NCI-H774 (cell line): ENCODE measurements around the gene HMGN1.
"Not testable (repeated sequence)": the region's sequence is repeated elsewhere in the genome, so short reads cannot be mapped to it uniquely, and the experiment has no call there.

Experiments used
- DNase-seq: peaks from one replicate; lab custom pipeline; 2025; lab: John Stamatoyannopoulos, UW

Gene HMGN1, protein sequence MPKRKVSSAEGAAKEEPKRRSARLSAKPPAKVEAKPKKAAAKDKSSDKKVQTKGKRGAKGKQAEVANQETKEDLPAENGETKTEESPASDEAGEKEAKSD

DNA sequence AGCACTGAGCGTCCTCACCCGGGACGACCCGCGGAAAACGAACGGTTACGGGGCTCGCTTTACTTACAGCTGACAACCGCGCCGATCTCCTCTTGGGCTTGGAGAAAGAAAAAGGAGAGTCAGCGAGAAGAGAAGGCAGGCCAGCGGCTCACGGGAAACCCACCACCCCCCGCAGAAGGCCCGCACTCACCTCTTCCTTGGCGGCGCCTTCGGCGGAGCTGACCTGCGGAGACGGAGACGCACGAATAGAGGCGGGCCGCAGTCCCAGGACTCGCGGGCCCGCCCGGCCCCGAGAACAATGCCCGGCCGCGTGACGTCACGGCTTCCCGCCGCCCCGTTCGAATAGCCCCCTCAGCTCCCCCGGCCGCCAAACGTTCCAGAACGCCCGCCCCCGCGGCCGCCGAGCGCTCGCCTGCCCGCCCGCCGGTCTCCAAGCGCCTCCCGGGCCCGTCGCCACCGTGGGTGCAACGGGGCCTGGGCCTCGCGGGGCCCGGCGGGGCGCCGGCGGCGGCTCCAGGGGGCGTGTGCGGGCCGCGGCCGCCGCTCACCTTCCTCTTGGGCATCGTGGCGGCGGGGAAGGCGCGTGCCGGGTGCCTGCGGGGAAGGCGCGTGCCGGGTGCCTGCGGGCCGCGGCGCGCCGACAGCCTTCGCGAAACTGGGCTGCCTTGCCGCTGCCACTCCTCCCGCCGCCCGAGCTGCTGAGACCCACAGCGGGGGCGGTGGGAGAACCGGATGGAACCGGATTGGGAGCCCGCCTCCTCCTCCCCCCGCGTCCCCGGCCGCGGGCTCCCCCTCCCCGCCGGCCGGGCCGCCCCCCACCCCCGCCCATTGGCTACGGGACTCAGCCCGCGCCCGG is at the start of gene HMGN1:
HMGN1 (minus strand) TSS at position 734 of the 856 bp plus-strand sequence; CDS start at position 563, 171 bp downstream.
- peak; percentile 96 for DNase-seq

DNA sequence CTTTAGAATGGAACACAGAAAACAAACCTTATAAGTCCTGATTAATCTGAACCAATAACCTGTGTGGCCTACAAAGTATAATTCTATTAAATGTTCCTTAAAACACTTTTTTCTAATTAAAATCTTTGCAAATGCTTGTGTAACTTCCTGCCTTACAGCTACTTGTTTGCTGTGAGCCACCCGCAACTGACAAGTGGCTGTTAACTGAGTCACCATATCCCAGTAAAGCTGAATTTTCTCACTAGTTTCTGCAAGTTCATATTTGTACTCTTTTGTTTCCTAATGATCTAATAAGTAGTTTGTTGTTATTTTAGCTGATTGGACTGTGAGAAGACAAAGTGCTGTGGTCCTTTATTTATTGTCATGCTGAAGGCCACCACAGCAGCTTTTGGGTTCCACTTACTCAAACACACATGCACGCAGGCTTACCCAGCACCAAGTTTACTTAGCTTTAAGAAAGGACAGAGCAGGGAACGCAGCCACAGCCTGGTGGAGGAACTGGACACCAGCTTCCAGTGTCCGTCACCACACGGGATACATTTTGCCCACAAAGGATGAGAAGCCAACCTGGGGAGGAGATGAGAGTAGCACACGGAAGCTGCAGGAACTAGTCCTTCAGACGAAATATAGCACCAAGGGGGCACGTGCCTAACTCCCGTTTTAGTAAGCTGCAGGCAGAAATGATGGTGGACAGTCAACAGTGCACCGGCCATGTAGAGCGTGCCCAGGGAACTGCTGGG is 48.9 kb upstream of the HMGN1 start:
- no peak for DNase-seq

GRCh38 chr21:39392981-39393380 is 44.1 kb upstream of the HMGN1 start:
- no peak for DNase-seq

GRCh38 chr21:39390212-39390765 is 41.4 kb upstream of the HMGN1 start:
- DNase-seq, result no peak

GRCh38 chr21:39388811-39389155 is 39.9 kb upstream of the HMGN1 start:
- no peak for DNase-seq

DNA sequence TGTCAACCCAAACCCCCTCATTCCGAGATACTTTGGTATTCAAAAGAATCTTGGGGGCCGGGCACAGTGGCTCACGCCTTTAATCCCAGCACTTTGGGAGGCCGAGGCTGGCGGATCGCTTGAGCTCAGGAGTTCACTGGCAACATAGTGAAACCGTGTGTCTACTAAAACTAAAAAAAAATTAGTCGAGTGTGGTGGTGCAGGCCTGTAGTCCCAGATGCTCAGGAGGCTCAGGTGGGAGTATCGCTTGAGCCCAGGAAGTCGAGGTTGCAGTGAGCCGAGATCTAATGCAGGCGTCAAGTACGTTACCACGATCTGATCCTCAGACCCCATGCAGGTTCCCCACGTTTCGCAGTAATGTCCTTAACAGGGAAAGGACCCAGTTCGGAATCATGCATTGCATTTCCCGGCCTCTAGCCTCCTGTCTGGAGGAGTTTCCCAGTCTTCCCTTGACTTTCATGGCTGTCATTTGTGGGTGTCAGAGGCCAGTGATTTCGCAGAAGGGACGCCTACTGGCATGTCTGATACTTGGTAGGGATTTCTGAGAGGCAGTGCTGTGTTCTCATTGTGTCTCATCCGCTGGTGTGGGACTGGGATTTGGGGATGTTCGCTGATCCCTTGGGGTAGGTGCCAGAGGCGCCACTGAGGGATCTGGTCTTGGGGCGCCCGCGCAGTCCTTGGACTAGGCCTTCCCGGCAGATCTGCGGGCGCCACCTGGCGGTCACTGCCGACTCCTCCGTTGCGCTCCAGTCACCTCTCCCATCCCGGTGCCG is 39.3 kb upstream of the HMGN1 start:
- DNase-seq, result peak; percentile 74

DNA sequence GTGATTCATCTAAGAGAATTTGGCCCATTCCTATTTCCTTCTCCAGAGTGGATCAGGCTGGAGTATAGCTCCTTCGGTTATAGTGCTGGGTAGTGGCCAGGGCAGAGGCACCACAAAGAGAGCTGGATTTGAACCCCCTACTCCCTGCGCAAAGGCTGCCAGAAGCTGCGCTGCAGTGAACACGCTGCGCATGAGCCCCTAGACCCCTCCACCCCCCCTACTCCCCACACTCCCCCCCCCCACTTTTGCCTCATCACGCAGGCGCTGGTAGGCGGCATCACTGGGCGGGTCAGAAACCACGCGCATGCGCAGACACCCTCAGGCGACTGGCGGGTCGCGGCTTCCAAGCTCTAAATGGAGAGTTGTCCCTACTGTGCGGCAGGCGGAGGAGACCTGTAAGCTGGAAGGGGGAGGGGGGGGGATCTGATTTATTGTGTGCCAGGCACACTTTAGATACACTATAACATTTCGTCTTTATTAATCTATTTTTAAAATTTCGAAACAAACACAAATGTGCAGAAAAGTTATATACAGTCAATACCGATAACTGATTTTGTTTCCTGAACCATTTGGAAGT is 38.7 kb upstream of the HMGN1 start:
- DNase-seq, result peak; percentile 89

- no peak for DNase-seq
Observed at GRCh38 chr21:39386899-39387298, 38.0 kb upstream of the HMGN1 start.

DNA sequence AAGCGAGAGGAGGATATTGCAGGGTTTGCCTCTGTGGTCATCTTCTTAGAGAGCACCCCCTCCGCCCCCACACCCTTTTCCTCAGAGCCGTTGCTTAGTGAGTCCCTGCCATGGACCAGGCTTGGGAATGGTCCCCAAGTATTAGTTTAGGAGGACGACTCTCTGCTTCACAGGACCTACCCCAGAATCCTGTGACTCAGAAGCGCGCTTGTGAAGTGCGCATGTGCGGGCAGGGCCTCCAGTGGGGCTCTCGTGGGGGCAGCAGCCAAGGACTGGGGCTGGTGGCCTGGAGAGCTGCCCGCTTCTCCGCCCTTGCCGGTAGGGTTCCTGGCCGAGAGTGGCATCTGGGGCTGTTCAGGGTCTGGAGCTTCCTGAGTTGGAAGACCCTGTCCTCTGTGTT is 37.3 kb upstream of the HMGN1 start:
- no peak for DNase-seq

DNA sequence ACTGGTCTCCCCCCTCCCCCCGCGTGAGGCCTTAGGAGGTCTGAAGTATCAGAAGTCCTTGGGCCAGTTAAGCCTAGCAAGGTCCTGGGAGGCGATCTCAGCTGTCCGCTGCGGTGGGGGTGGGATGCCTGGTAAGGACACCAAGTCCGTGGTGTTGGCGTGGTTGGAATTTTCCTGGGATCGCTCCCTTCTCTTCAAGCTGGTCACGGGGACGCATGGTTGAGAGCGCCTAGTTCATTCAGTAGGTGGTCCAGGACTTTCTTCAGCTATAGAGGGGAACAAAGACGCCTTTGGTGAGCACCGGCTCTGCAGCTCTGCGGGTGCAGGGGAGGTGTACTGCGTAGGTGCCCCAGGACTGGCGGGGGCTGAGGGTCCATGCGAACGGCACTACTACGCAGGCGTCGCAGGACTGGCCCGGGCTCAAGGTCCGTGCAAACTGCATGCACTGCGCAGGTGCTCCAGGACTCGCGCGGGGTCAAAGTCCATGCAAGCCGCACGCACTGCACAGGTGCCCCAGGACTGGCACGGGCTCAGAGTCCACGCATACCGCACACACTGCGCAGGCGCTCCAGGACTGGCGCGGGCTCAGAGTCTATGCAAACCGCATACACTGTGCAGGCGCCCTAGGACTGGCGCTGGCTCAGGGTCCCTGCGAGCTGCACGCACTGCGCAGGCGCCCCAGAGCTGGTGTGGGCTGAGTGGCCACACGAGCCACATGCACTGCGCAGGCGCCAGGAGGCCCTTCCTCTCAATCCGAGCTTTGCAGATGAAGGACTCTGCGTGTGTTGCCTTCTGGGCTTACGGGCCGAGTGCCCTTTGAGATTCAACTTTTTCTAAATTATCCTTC is 36.6 kb upstream of the HMGN1 start:
- DNase-seq, result no peak

- DNase-seq, result no peak
Observed at GRCh38 chr21:39384674-39385298, 35.9 kb upstream of the HMGN1 start.

DNA sequence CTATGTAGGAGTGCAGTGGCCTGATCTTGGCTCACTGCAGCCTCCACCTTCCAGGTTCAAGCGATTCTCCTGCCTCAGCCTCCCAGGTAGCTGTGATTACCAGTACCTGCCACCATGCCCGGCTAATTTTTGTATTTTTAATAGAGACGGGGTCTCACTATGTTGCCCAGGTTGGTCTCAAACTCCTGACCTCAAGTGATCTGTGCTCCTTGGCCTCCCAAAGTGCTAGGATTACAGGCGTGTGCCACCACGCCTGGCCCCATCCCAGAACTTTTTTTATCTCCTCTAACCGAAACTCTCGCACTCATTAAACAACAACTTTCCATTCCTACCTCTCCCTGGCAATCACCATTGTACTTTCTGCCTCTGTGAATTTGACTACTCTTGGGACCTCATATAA is 33.2 kb upstream of the HMGN1 start:
- DNase-seq, result not testable (repeated sequence)

DNA sequence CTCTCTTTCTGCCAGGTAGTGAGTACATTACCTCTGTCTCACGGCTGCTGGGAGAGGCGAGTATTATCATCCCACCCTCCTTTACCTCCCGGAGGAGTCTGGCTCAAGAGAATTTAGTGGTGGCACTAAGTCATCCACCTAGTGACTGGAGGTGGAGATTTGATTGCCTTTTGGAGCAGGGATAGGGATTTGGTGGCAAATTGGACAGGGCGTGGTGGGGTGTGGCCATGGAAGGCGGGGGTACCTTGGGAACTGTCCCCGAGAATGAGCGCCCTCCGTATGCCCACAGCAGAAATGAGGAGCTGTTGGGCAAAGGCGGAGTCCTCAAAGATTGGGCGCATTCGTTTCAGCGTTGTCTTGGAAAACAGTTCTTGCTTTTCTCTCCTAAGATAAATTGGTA is 32.1 kb upstream of the HMGN1 start:
- DNase-seq, result no peak

DNA sequence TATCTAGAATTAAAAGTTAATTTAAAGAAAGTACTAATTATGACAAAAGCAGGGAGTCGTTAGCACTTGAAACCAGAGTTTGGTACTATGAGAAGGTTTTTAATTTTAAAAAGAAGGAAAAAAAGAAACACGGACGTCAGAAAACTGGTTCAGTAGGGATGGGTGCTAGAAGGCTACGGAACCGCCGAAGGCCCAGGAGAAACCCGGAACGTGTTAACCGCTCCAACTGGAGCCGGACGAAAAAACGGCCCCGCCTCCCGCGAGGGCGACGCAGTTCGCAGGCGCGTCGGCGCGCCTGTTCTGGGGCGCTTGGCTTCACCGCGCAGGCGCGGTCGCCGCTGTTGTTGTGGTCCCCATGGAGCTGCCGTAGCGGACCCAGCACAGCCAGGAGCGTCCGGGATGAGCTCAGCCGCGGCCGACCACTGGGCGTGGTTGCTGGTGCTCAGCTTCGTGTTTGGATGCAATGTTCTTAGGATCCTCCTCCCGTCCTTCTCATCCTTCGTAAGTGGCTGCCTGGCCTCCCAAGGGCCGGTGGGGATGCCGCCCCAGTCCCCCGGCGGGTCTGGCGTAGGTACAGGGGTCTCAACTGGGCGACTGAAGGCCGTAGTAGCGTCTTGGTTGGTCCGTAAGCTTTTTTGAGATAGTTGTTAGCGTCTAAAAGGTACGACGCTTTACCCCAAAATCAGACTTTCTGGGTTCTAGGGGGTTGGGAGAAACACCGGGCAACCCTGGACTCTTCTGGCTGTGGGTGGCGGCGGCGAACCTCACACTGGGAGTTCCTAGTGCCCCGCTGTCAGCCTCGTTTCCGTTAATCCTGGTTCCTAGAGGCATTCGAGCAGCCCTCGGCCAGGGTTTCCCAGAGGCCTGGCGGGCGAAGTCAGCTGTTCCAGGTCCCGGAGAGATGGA is 31.4 kb upstream of the HMGN1 start:
- DNase-seq, result peak; percentile 84

GRCh38 chr21:39377444-39378050 is 28.7 kb upstream of the HMGN1 start:
- DNase-seq, result no peak

DNA sequence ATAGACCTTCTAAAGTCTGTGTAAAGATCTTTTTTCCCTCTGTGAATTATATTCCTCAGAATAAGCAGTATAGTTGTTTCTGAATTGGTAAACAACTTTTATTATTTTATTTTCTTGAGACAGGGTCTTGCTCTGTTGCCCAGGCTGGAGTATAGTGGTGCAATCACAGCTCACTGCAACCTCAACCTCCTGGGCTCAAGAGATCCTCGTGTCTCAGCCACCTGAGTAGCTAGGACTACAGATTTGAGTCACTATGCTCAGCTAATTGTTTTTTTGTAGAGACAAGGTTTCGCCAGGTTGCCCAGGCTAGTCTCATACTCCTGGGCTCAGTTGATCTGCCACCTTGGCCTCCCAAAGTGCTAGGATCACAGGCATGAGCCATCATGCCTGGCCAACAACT is 26.6 kb upstream of the HMGN1 start:
- DNase-seq, result no peak

- DNase-seq, result no peak
Observed at GRCh38 chr21:39374046-39374445, 25.2 kb upstream of the HMGN1 start.

- no peak for DNase-seq
Observed at GRCh38 chr21:39373634-39374033, 24.7 kb upstream of the HMGN1 start.

DNA sequence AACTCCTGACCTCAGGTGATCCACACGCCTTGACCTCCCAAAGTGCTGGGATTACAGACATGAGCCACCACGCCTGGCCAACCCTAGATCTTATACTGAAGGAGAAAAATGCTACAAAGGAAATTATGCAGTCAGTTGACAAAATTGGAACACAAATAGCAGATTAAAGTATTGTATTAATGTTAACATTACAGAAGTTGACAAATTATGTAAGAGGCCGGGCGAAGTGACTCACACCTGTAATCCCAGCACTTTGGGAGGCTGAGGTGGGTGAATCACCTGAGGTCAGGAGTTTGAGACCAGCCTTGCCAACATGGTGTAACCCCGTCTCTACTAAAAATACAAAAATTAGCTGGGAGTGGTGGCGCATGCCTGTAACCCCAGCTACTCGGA is 21.0 kb upstream of the HMGN1 start:
- DNase-seq, result not testable (repeated sequence)
